Gastroesophageal sphincter (tissue), 4 donors: ENCODE measurements around the gene YDJC. TPM values are rescaled to one million over a fixed set of nuclear protein-coding genes. Genes with fewer than 3 reads are reported as not detected.
"Not testable (repeated sequence)": the region's sequence is repeated elsewhere in the genome, so short reads cannot be mapped to it uniquely, and the experiment has no call there.

Source experiments
- ATAC-seq: fragments of 150-250 bp; one replicate; pipeline ENCODE4 v1.9.1; 2016; ENCODE audit warnings: mild to moderate bottlenecking, moderate library complexity
- H3K27ac ChIP-seq, 4 donors: fragments of 200-600 bp; sonication (generic) in 3 of 4; 1 replicate in 3 of 4; 2 replicates in 1 of 4; pipeline ENCODE4 v1.5.1; 2016 to 2019
- H3K27me3 ChIP-seq: fragments of 200-600 bp; sonication (generic); one replicate; pipeline ENCODE4 v1.5.1; 2019
- H3K36me3 ChIP-seq, 2 donors: fragments of 200-600 bp; sonication (generic); one replicate each; pipeline ENCODE4 v1.5.1; 2019; ENCODE audit warnings: control low read depth in 1 of 2
- H3K4me1 ChIP-seq, 3 donors: fragments of 200-600 bp; sonication (generic); 1 replicate in 2 of 3; 2 replicates in 1 of 3; pipeline ENCODE4 v1.5.1; 2016 to 2019; ENCODE audit warnings: control low read depth in 2 of 3
- H3K4me3 ChIP-seq, 2 donors: fragments of 200-600 bp; sonication (generic); one replicate each; pipeline ENCODE4 v1.5.1; 2019; ENCODE audit warnings: mild to moderate bottlenecking in 1 of 2, moderate library complexity in 1 of 2
- H3K9me3 ChIP-seq, 3 donors: fragments of 200-600 bp; sonication (generic); one replicate each; pipeline ENCODE4 v1.5.1; 2017 to 2019; ENCODE audit warnings: control low read depth in 2 of 3
- EP300 ChIP-seq: sonication (generic); formaldehyde crosslinking; IDR thresholded peaks from one replicate; pipeline ENCODE4 v1.6.1; 2017; ENCODE audit warnings: antibody characterized with exemption, mild to moderate bottlenecking
- POLR2A ChIP-seq, 2 donors: fragments of 450-650 bp; IDR thresholded peaks; one replicate each; pipeline ENCODE4 v1.6.1; 2017; ENCODE audit warnings: antibody characterized with exemption in 2 of 2, mild to moderate bottlenecking in 2 of 2, moderate library complexity in 1 of 2
- POLR2AphosphoS5 ChIP-seq: sonication (generic); formaldehyde crosslinking; IDR thresholded peaks from one replicate; pipeline ENCODE4 v1.6.1; 2017; ENCODE audit warnings: antibody characterized with exemption
- WGBS, 2 donors: methylation state at CpG; one replicate each; pipeline ENCODE4 v1.1.5; 2018; ENCODE audit warnings: low coverage in 1 of 2; 5-methylcytosine and 5-hydroxymethylcytosine counted together
- total RNA-seq, 4 donors: library from RNA; depleted of rRNA; stranded (reverse); fragments of >200 nt; gene quantifications; one replicate each; pipeline ENCODE4 v1.1.0, GENCODE V29; 2016
- TF ChIP-seq, protein P1 (sequence below), 4 experiments: fragments of 200-600 bp in 2 of 4; fragments of 450-650 bp in 2 of 4; sonication (generic) in 1 of 4; IDR thresholded peaks; one replicate each; pipeline ENCODE4 v1.5.1; 2017 to 2019; ENCODE audit warnings: antibody characterized with exemption in 4 of 4, mild to moderate bottlenecking in 2 of 4, moderate library complexity in 2 of 4

Gene YDJC
- total RNA-seq, 4 donors from 2014 or later: 13.1 to 23.6 (median 22.1) TPM

- Histone ChIP-seq H3K27ac (no peak overlapping the region), H3K36me3 (peaks cover 0 to 55% of the 10 kb centered on the region in 2 donors), H3K9me3 (no peaks in the 10 kb centered on the region), H3K27me3 (no peaks in the 10 kb centered on the region), H3K4me3 (no peak overlapping the region), H3K4me1 (peaks cover 0 to 8% (median 0%) of the 10 kb centered on the region in 3 donors)
- no peak for ATAC-seq
- WGBS, 2 donors: 72 to 90% methylated on average over 3 to 4 of the region's 4 CpGs
- TF ChIP-seq EP300 (no peak), POLR2AphosphoS5 (no peak)
- TF ChIP-seq, protein P1, sequence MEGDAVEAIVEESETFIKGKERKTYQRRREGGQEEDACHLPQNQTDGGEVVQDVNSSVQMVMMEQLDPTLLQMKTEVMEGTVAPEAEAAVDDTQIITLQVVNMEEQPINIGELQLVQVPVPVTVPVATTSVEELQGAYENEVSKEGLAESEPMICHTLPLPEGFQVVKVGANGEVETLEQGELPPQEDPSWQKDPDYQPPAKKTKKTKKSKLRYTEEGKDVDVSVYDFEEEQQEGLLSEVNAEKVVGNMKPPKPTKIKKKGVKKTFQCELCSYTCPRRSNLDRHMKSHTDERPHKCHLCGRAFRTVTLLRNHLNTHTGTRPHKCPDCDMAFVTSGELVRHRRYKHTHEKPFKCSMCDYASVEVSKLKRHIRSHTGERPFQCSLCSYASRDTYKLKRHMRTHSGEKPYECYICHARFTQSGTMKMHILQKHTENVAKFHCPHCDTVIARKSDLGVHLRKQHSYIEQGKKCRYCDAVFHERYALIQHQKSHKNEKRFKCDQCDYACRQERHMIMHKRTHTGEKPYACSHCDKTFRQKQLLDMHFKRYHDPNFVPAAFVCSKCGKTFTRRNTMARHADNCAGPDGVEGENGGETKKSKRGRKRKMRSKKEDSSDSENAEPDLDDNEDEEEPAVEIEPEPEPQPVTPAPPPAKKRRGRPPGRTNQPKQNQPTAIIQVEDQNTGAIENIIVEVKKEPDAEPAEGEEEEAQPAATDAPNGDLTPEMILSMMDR (IDR thresholded peaks at IDR 0.05): no peak
Measured at GRCh38 chr22:21615731-21616130, 14.1 kb downstream of the YDJC start.

- peaks cover 0 to 64% of the 10 kb centered on the region in 2 donors for H3K36me3 ChIP-seq
- H3K4me3 ChIP-seq: no peak overlapping the region
- WGBS, 2 donors: 89 to 93% methylated on average over 3 to 4 of the region's 4 CpGs
- ATAC-seq: no peak
- peaks cover 0 to 7% (median 0%) of the 10 kb centered on the region in 3 donors for H3K4me1 ChIP-seq
- no peak overlapping the region for H3K27ac ChIP-seq
- H3K27me3 ChIP-seq: no peaks in the 10 kb centered on the region
- TF ChIP-seq, protein P1 (IDR thresholded peaks at IDR 0.05): no peak
- no peak for TF ChIP-seq EP300
- no peak for TF ChIP-seq POLR2AphosphoS5
- TF ChIP-seq POLR2A (IDR thresholded peaks at IDR 0.05): no peak
- no peaks in the 10 kb centered on the region for H3K9me3 ChIP-seq
Measured at GRCh38 chr22:21613553-21614233, 16.1 kb downstream of the YDJC start.

- no peak for ATAC-seq
- 88 to 93% methylated on average over 5 to 6 of the region's 7 CpGs for WGBS, 2 donors
Measured at GRCh38 chr22:21612858-21613257, 17.0 kb downstream of the YDJC start.

GRCh38 chr22:21611210-21611977, 18.4 kb downstream of the YDJC start:
- TF ChIP-seq EP300 (no peak), POLR2A (IDR thresholded peaks at IDR 0.05) (no peak), POLR2AphosphoS5 (no peak)
- TF ChIP-seq, protein P1 (IDR thresholded peaks at IDR 0.05): no peak
- no peak overlapping the region for H3K4me3 ChIP-seq
- no peaks in the 10 kb centered on the region for H3K9me3 ChIP-seq
- H3K4me1 ChIP-seq: peaks cover 0 to 25% (median 0%) of the 10 kb centered on the region in 3 donors
- no peak for ATAC-seq
- WGBS, 2 donors: 59 to 86% methylated on average over 1 to 4 of the region's 4 CpGs
- H3K27me3 ChIP-seq: no peaks in the 10 kb centered on the region
- no peak overlapping the region for H3K27ac ChIP-seq
- H3K36me3 ChIP-seq: peaks cover 0 to 59% of the 10 kb centered on the region in 2 donors

More at GRCh38 chr22:21612858-21613257, 17.0 kb downstream of the YDJC start:
- Histone ChIP-seq H3K27ac (no peak overlapping the region), H3K4me3 (no peak overlapping the region), H3K27me3 (no peaks in the 10 kb centered on the region), H3K36me3 (peaks cover 0 to 59% of the 10 kb centered on the region in 2 donors), H3K4me1 (peaks cover 0 to 11% (median 0%) of the 10 kb centered on the region in 3 donors), H3K9me3 (no peaks in the 10 kb centered on the region)
- TF ChIP-seq EP300: no peak
- TF ChIP-seq, protein P1 (IDR thresholded peaks at IDR 0.05): no peak
- TF ChIP-seq POLR2AphosphoS5: no peak
- no peak for TF ChIP-seq POLR2A (IDR thresholded peaks at IDR 0.05)

DNA sequence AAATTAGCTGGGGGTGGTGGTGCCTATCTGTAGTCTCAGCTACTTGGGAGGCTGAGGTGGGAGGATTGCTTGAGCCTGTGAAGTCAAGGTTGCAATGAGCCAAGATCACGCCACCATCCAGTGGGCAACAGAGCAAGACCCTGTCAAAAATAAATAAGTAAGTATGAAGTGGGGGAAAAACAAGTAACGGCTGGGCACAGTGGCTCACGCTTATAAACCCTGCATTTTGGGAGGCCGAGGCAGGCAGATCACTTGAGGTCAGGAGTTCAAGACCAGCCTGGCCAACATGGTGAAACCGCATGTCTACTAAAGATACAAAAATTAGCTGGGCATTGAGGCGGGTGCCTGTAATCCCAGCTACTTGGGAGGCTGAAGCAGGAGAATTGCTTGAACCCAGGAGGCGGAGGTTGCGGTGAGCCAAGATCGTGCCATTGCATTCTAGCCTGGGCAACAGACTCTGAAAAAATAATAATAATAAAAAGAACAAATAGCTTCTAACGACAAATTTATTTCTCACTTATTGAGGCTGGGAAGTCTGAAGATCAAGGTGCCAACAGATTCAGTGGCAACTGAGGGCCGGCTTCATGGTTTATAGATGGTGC, 20.2 kb downstream of the YDJC start:
- H3K9me3 ChIP-seq, H3K4me3 ChIP-seq, H3K27me3 ChIP-seq, ATAC-seq, H3K27ac ChIP-seq: not testable (repeated sequence)
- Histone ChIP-seq H3K36me3 (peaks cover 0 to 46% of the 10 kb centered on the region in 2 donors), H3K4me1 (peaks cover 0 to 34% (median 0%) of the 10 kb centered on the region in 3 donors)
- WGBS, 2 donors: 93 to 100% methylated on average over 5 to 10 of the region's 11 CpGs
